Loucy (cell line): Measurements from ENCODE around the gene DGCR8.

Source experiments
- H2AFZ ChIP-seq: fragments of 200-600 bp; sonication (generic); 2 replicates; pipeline ENCODE4 v1.6.0; 2016; ENCODE audit warnings: antibody characterized with exemption, mild to moderate bottlenecking, low read length, moderate library complexity
- H3F3A ChIP-seq: fragments of 200-600 bp; 2 replicates; pipeline ENCODE4 v1.6.0; 2016; ENCODE audit warnings: antibody characterized with exemption, low read depth, mild to moderate bottlenecking
- H3K27me3 ChIP-seq: fragments of 200-600 bp; sonication (generic); 2 replicates; pipeline ENCODE4 v1.6.1; 2014; ENCODE audit warnings: low read length, mild to moderate bottlenecking; ENCODE audit not compliant: insufficient read depth, poor library complexity, severe bottlenecking
- H3K36me3 ChIP-seq: fragments of 200-600 bp; sonication (generic); 2 replicates; pipeline ENCODE4 v1.6.1; 2016; ENCODE audit warnings: low read length; ENCODE audit not compliant: insufficient read depth
- H3K4me1 ChIP-seq: fragments of 200-600 bp; sonication (generic); 2 replicates; pipeline ENCODE4 v1.5.1; 2014; ENCODE audit warnings: low read length, mild to moderate bottlenecking; ENCODE audit not compliant: insufficient read depth, poor library complexity, severe bottlenecking
- H3K4me2 ChIP-seq: fragments of 200-600 bp; sonication (generic); 2 replicates; pipeline ENCODE4 v1.6.0; 2014; ENCODE audit warnings: antibody characterized with exemption, low read length, low read depth, mild to moderate bottlenecking; ENCODE audit not compliant: poor library complexity, severe bottlenecking
- H3K4me3 ChIP-seq: fragments of 200-600 bp; sonication (generic); 2 replicates; pipeline ENCODE4 v1.5.1; 2014; ENCODE audit warnings: low read length, mild to moderate bottlenecking, mixed read lengths; ENCODE audit not compliant: poor library complexity, severe bottlenecking
- H3K79me2 ChIP-seq: fragments of 200-600 bp; sonication (generic); 2 replicates; pipeline ENCODE4 v1.6.1; 2014; ENCODE audit warnings: low read length; ENCODE audit not compliant: insufficient read depth
- H3K9ac ChIP-seq: fragments of 200-600 bp; sonication (generic); 2 replicates; pipeline ENCODE4 v1.6.0; 2014; ENCODE audit warnings: mild to moderate bottlenecking, low read depth, low read length, moderate library complexity; ENCODE audit not compliant: poor library complexity, severe bottlenecking
- H3K9me2 ChIP-seq: fragments of 200-600 bp; sonication (generic); replicated peaks from 2 replicates; pipeline ENCODE4 v1.6.1; 2016; ENCODE audit warnings: low read depth, low read length, mixed read lengths
- H3K9me3 ChIP-seq: fragments of 200-600 bp; sonication (generic); 2 replicates; pipeline ENCODE4 v1.6.1; 2014; ENCODE audit warnings: mild to moderate bottlenecking, antibody characterized with exemption, low read length, low read depth; ENCODE audit not compliant: insufficient read depth
- H4K20me1 ChIP-seq: fragments of 200-600 bp; sonication (generic); 2 replicates; pipeline ENCODE4 v1.6.0; 2014; ENCODE audit warnings: antibody characterized with exemption, low read length, mild to moderate bottlenecking; ENCODE audit not compliant: insufficient read depth, poor library complexity, severe bottlenecking
- EZH2phosphoT487 ChIP-seq: fragments of 200-600 bp; IDR thresholded peaks from 2 replicates; pipeline ENCODE4 v1.6.1; 2018; ENCODE audit warnings: antibody characterized with exemption, mild to moderate bottlenecking, moderate library complexity, borderline replicate concordance
- TF ChIP-seq, protein P1 (sequence below): fragments of 200-600 bp; sonication (generic); conservative IDR thresholded peaks from 2 replicates; pipeline ENCODE4 v1.5.1; 2014; ENCODE audit warnings: mild to moderate bottlenecking, antibody characterized with exemption, low read length

Gene DGCR8

DNA sequence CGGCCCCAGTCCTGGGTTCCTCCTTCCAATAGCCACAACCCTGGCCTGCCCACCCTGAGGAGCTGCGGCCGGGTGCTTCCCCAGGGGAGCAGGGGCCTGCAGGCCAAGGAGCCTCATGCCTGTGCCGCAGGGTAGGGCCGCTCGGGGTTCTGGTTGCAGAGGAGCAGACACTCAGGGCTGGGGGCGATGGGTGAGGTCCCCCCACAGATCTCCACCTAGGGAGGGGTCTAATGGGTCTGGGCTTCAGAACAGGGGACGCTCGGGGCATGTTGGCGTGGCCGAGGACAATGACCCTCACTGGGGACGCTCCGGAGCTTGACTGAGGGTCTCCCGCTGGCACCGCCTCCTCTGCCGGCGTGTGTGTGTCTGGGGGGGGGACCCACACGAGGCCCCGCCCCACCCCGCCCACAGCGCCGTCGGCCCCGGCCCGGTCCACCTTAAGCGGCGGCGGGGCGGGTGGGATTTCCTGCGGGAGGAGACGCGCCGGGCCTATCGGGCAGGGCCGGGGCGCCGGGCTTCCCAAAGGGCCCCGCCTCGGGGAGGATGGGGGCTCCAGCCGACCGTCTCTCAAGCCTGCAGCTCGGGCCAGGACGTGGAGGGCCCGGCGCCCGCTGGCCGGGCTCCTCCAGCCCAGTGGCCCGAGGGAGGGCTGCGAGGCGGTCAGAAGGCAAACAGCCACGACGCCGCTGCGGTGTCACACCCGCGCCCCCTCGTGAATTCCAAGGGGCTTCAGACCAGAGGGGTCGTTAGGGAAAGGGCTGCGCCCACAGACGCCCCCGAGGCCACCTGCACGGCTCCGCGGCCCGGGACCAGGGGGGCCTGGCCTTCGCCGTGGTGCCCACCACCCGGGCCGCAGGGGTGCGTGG, 50.9 kb downstream of the DGCR8 start:
- Histone ChIP-seq H3K4me1 (peaks cover 19% of the 10 kb centered on the region), H2AFZ (peak overlapping the region; percentile 76), H3K9ac (peak overlapping the region; percentile 76), H3K9me3 (no peaks in the 10 kb centered on the region), H3K27me3 (no peaks in the 10 kb centered on the region), H3F3A (0 out of 2 replicates have a peak, but pooled peaks cover 2% of the 10 kb centered on the region), H3K9me2 (no peaks in the 10 kb centered on the region), H3K4me2 (peak overlapping the region; percentile 68), H3K4me3 (peak overlapping the region; percentile 77), H3K79me2 (peaks cover 36% of the 10 kb centered on the region; the same call in 1 of the 2 replicates), H3K36me3 (peaks cover 29% of the 10 kb centered on the region; the same call in 1 of the 2 replicates), H4K20me1 (peaks cover 23% of the 10 kb centered on the region)
- TF ChIP-seq EZH2phosphoT487: no peak
- TF ChIP-seq, protein P1, sequence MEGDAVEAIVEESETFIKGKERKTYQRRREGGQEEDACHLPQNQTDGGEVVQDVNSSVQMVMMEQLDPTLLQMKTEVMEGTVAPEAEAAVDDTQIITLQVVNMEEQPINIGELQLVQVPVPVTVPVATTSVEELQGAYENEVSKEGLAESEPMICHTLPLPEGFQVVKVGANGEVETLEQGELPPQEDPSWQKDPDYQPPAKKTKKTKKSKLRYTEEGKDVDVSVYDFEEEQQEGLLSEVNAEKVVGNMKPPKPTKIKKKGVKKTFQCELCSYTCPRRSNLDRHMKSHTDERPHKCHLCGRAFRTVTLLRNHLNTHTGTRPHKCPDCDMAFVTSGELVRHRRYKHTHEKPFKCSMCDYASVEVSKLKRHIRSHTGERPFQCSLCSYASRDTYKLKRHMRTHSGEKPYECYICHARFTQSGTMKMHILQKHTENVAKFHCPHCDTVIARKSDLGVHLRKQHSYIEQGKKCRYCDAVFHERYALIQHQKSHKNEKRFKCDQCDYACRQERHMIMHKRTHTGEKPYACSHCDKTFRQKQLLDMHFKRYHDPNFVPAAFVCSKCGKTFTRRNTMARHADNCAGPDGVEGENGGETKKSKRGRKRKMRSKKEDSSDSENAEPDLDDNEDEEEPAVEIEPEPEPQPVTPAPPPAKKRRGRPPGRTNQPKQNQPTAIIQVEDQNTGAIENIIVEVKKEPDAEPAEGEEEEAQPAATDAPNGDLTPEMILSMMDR: no peak

DNA sequence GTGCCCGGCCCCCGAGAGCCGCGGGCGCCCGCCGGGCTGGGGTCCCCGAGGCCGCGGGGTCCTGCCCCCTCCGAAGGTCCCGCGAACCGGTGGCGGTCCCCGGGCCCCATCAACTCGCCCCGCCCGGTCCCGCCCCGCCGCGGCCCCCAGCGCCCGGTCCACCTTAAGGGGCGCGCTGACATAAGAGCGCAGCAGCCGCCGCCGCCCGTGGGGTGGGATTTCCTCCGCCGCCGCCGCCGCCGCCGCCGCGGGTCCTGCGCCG, 51.5 kb downstream of the DGCR8 start, which contains the start of gene ZDHHC8:
ZDHHC8 (plus strand) TSS at position 208 of the 262 bp plus-strand sequence. CDS start 144 bp downstream, outside the sequence.
- Histone ChIP-seq H3K27me3 (no peaks in the 10 kb centered on the region), H4K20me1 (peaks cover 23% of the 10 kb centered on the region), H3K4me3 (peak within 1 kb of the TSS; percentile 78), H3K4me2 (peak within 1 kb of the TSS; percentile 86), H3K9me2 (no peaks in the 10 kb centered on the region), H3K9ac (peak within 1 kb of the TSS; percentile 76), H3K9me3 (no peaks in the 10 kb centered on the region), H2AFZ (peak within 1 kb of the TSS; percentile 76), H3F3A (0 out of 2 replicates have a peak, but pooled peaks cover 2% of the 10 kb centered on the region), H3K36me3 (peaks cover 23% of the 10 kb centered on the region; the same call in 1 of the 2 replicates), H3K79me2 (peaks cover 42% of the 10 kb centered on the region; the same call in 1 of the 2 replicates), H3K4me1 (peaks cover 19% of the 10 kb centered on the region)
- TF ChIP-seq, protein P1: no peak
- TF ChIP-seq EZH2phosphoT487: no peak

DNA sequence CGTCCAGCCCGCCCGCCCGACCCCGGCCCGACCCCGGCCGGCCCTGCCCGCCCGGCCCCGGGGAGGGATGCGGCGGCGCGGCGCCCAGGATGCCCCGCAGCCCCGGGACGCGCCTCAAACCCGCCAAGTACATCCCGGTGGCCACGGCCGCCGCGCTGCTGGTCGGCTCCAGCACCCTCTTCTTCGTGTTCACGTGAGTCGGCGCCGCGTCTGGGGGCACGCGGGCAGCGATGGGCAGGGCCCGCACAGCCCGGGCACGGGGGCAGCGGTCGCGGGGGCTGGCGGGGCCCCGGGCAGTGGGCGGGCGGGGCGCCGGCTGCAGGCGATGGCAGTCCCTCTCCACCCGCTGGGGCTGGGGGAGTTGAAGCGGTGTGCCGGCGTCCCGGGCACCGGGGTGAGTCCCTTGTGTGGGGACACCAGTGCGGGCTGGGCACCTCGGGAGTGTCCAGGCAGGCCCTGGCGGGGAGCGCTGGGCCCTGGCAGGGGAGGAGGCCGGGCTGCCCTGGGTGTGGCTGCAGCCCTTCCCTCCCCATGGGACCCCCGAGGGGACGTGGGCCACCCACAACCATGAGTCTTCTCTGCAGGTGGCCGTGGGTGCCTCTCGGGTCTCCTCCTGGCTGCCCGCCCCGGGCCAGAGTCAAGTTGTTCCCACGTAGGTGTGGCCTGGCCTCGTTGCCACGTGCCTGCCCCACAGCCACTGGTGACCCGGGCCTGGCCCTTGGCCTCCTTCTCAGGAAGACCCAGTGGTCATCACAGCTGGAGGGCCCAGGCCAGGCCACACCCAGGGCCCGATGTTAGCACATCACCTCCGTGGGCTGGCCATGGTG, 52.0 kb downstream of the DGCR8 start:
- peaks cover 23% of the 10 kb centered on the region for H4K20me1 ChIP-seq
- H3K9ac ChIP-seq: peak overlapping the region; percentile 71
- 0 out of 2 replicates have a peak, but pooled peaks cover 2% of the 10 kb centered on the region for H3F3A ChIP-seq
- H3K4me2 ChIP-seq: peak overlapping the region; percentile 86
- TF ChIP-seq, protein P1: no peak
- no peak for TF ChIP-seq EZH2phosphoT487
- H3K36me3 ChIP-seq: peaks cover 18% of the 10 kb centered on the region; the same call in 1 of the 2 replicates
- H3K9me3 ChIP-seq: no peaks in the 10 kb centered on the region
- H2AFZ ChIP-seq: no peak overlapping the region; the same call in 1 of the 2 replicates
- H3K27me3 ChIP-seq: no peaks in the 10 kb centered on the region
- peaks cover 19% of the 10 kb centered on the region for H3K4me1 ChIP-seq
- H3K4me3 ChIP-seq: peak overlapping the region; percentile 78
- no peaks in the 10 kb centered on the region for H3K9me2 ChIP-seq
- H3K79me2 ChIP-seq: peaks cover 45% of the 10 kb centered on the region; the same call in 1 of the 2 replicates
